ENCODE data around the gene ARMC2. TPM values are rescaled to one million over a fixed set of nuclear protein-coding genes. Genes with fewer than 3 reads are reported as not detected.

The ARMC2 gene
- total RNA-seq, 4 donors from 2014 or later: 3.1 to 11.1 (median 5.7) TPM

GRCh38 chr6:108953681-108954080 is 105.5 kb downstream of the ARMC2 start:
- Histone ChIP-seq H3K9me3 (no peaks in the 10 kb centered on the region), H3K36me3 (no peaks in the 10 kb centered on the region), H3K4me3 (no peak overlapping the region), H3K27ac (no peak overlapping the region), H3K4me1 (peaks cover 0 to 5% (median under 1%) of the 10 kb centered on the region in 4 donors), H3K27me3 (no peaks in the 10 kb centered on the region)
- no peak for DNase-seq (ENCODE audit: low spot score in 2 of 2)
- TF ChIP-seq CTCF (IDR thresholded peaks at IDR 0.05) (no peak), POLR2A (IDR thresholded peaks at IDR 0.05) (no peak), EP300 (IDR thresholded peaks at IDR 0.05) (no peak)

- DNase-seq (ENCODE audit: low spot score in 2 of 2): no peak
- TF ChIP-seq CTCF (IDR thresholded peaks at IDR 0.05) (no peak), POLR2A (IDR thresholded peaks at IDR 0.05) (no peak), EP300 (IDR thresholded peaks at IDR 0.05) (no peak)
- Histone ChIP-seq H3K36me3 (no peaks in the 10 kb centered on the region), H3K27me3 (no peaks in the 10 kb centered on the region), H3K4me1 (peaks cover 0 to 3% (median 0%) of the 10 kb centered on the region in 4 donors), H3K27ac (no peak overlapping the region), H3K9me3 (no peaks in the 10 kb centered on the region), H3K4me3 (no peak overlapping the region)
- WGBS, 2 donors: 83 to 91% methylated on average over 15 of the region's 15 CpGs
Measured at GRCh38 chr6:108955329-108955949, 107.2 kb downstream of the ARMC2 start.

- Histone ChIP-seq H3K27ac (no peak overlapping the region), H3K9me3 (no peaks in the 10 kb centered on the region), H3K4me3 (no peak overlapping the region), H3K27me3 (no peaks in the 10 kb centered on the region), H3K36me3 (no peaks in the 10 kb centered on the region), H3K4me1 (peaks cover 0 to 4% (median 1%) of the 10 kb centered on the region in 4 donors)
- TF ChIP-seq CTCF (IDR thresholded peaks at IDR 0.05) (no peak), EP300 (IDR thresholded peaks at IDR 0.05) (no peak), POLR2A (IDR thresholded peaks at IDR 0.05) (no peak)
- DNase-seq (ENCODE audit: low spot score in 2 of 2): no peak
- WGBS, 2 donors: 77 to 79% methylated on average over 3 to 4 of the region's 4 CpGs
Measured at GRCh38 chr6:108957221-108957620, 109.0 kb downstream of the ARMC2 start.

- Histone ChIP-seq H3K4me1 (peaks cover 0 to 6% (median 1%) of the 10 kb centered on the region in 4 donors), H3K9me3 (no peaks in the 10 kb centered on the region), H3K27ac (no peak overlapping the region), H3K27me3 (no peaks in the 10 kb centered on the region), H3K4me3 (no peak overlapping the region), H3K36me3 (no peaks in the 10 kb centered on the region)
- 85 to 88% methylated on average over 10 of the region's 10 CpGs for WGBS, 2 donors
- no peak for DNase-seq (ENCODE audit: low spot score in 2 of 2)
- no peak for TF ChIP-seq POLR2A (IDR thresholded peaks at IDR 0.05)
- no peak for TF ChIP-seq CTCF (IDR thresholded peaks at IDR 0.05)
- TF ChIP-seq EP300 (IDR thresholded peaks at IDR 0.05): no peak
Measured at GRCh38 chr6:108958900-108959770, 110.9 kb downstream of the ARMC2 start.

Measured in tibial nerve (tissue), 4 donors.